Activated naive CD4-positive, alpha-beta T cell (primary cell): ENCODE results near the gene CCDC40.
"Not testable (repeated sequence)": the region's sequence is repeated elsewhere in the genome, so short reads cannot be mapped to it uniquely, and the experiment has no call there.

Experiments
- DNase-seq, 4 experiments: peaks; one replicate each; lab custom pipeline; 2025; lab: John Stamatoyannopoulos, UW

The CCDC40 gene, protein sequence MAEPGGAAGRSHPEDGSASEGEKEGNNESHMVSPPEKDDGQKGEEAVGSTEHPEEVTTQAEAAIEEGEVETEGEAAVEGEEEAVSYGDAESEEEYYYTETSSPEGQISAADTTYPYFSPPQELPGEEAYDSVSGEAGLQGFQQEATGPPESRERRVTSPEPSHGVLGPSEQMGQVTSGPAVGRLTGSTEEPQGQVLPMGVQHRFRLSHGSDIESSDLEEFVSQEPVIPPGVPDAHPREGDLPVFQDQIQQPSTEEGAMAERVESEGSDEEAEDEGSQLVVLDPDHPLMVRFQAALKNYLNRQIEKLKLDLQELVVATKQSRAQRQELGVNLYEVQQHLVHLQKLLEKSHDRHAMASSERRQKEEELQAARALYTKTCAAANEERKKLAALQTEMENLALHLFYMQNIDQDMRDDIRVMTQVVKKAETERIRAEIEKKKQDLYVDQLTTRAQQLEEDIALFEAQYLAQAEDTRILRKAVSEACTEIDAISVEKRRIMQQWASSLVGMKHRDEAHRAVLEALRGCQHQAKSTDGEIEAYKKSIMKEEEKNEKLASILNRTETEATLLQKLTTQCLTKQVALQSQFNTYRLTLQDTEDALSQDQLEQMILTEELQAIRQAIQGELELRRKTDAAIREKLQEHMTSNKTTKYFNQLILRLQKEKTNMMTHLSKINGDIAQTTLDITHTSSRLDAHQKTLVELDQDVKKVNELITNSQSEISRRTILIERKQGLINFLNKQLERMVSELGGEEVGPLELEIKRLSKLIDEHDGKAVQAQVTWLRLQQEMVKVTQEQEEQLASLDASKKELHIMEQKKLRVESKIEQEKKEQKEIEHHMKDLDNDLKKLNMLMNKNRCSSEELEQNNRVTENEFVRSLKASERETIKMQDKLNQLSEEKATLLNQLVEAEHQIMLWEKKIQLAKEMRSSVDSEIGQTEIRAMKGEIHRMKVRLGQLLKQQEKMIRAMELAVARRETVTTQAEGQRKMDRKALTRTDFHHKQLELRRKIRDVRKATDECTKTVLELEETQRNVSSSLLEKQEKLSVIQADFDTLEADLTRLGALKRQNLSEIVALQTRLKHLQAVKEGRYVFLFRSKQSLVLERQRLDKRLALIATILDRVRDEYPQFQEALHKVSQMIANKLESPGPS

DNA sequence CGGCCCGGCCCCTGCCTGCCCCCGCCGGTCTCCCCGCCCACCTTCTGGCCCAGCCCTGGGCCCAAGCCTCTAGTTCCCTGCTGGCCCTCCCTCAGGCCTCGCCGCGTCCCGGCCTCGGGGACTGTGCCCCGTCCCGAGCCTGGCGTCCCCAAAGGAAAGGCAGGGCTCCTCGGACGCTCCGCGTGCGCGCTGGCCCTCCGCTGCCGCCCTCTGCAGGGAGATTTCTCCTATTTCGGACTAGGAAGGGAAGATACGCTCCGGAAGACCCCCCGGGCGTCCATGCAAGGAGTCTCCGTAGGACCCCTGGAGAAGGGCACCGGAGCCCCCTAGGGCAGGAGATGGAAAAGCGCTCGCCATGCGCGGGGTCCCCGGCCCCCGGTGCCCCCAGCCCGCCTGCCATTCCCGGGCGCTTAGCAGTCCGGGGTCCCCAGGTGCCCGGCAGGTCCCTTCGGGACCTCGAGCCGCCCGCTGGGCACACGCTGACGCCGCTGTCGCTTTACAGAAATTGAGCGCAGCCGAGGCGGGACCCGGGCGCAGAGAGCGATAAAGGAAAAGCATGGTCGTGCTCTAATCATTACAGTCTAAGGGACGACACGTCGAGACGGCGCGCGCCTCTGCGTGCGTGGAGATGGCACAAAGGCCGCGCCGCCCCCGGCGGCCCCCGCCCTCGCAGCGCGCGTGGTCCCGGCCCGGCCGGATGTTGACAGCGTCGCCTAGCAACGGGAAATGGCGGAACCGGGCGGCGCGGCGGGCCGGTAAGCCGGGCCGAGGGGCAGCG lies at the start of gene CCDC40:
CCDC40 (plus strand) TSS at position 706 of the 778 bp plus-strand sequence; CDS start at position 727, 21 bp downstream.
- peak in 3 of 4 experiments; percentile 27 to 59 (median 58) for DNase-seq

DNA sequence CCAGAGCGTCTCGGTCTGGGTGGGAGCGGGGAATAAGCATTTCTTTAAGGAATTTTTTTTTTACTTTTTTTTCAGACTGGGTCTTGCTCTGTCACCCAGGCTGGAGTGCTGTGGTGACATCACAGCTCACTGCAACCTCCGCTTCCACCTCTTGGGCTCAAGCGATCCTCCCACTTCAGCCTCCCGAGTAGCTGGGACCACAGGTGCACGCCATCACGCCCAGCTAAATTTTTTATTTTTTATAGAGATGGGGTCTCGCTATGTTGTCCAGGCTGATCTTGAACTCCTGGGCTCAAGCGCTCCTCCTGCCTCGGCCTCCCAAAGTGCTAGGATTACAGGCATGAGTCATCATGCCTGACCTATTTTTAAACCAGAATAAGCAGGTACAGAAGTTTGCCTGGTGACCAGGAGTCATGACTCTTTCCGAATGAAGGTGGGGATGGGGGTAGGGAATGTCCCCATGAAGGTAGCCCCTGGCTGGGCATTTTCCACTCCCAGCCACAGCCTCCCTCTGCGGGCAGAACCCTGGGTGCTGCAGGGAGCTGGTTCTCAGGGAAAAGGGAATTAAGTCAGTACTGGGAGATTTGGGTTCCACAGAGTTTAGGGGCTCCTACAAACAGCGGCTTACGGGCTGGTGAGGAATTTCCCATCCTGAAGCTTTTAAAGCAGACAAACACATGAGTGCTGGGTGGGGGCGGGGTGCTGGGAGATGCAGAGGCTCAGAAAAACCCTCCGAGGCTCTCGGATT lies 49.1 kb upstream of the CCDC40 start:
- no peak for DNase-seq

DNA sequence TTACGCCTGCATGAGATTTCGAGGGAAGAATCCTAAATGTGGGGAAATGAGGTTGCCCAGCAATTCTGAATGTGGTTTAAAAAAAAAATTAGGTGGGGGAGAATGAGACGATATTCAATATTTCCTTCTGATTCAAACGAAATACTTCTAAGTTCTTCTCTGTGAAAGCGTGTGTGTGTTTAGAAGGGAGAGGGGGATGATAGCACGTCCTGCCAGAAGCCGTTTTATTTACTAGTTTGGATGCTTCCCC lies 48.6 kb upstream of the CCDC40 start:
- no peak for DNase-seq

DNA sequence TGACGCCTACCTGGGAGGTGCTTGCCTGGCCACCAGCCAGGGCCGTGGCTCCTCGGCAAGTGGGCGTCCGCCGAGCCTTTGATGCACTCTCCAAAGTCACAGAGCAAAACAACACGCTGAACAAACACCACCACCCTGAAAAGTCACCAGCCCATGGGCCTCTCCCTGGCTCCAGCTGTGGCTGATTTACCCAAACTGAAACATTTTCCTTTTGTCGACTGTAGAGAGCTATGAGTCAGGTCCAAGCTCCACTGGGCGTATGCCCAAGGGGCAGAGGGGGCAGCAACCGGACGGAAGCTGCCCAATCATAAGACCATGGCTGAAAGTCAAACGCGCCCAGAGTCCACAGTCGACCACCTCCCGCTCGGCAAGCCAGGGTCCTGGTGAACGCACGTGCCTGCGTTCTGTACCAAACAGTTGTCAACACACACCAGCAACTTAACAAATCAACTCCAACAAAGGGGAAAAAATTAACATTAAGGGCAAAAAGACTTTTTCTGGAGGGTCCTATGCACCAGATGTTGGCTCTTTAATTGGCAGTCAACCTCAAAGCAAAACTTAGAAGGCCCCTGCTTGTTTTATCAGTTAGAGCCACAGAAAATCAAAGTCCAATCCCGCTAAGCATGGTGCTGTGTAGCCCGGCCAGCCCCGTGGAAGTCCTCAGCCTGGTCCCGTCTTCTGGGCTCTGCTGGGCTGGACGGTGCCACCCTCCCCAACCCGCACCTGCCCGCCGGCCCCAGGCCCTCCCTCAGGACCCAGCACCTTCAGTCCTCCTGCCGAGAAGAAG lies 48.1 kb upstream of the CCDC40 start:
- no peak for DNase-seq

DNA sequence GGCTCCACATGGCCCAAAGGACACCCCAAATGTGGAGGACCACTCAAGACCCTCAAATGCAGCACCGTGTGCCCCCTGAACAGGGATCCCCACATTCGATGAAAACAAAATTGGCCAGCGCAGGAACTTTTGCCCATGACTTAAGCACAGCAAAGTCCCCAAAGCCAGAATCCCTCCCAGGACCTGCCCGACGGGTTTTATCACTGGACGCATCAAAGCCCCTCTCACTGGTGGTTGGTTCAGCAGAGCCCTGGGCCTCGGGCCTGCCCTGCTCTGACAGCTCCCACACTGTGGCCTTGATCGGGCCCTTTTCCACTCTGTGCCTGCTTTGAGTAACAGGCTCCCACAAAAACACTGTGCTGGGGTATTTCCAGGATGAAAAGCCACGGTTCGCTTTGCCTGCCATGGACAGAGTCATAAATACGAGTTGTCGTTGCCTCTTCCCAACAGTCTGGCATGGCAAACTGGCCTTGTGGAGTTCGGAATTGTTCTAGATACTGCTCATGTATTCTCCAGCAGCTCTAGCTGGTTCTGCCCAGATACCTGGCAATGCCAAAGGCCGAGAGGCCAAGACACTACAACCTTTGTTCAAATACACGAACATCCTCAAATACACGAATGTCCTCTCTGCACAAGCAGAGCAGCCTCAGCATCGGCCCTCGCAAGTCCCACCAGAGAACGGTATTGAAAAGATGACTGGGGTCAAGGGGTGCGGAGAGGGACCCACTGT lies 47.2 kb upstream of the CCDC40 start:
- no peak for DNase-seq

DNA sequence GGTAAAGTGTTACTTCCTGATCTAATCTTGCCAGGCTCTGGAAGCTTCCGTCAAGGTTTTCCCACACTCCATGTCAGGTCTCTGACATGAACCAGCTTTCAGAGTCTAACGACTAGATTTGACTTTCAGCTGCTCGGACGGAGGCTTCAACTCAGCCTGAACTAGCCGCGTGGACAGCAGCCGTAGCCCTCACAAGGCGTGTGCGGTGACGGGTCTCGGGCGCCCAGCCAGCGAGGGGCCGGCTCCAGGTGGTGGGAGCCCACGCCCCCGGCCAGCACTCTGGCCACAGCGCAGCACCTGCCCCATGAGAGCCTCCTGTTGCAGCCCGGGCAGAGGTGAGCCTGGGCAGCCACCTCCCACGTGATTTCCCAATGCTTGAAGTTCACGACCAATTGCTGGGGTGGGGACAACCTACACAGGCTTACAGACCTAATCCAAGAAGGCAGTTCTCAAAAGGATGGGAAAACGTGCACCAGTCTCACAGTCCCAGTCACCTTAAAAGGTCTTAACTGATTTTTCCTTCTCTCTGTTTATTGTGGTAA lies 46.3 kb upstream of the CCDC40 start:
- DNase-seq, result no peak

DNA sequence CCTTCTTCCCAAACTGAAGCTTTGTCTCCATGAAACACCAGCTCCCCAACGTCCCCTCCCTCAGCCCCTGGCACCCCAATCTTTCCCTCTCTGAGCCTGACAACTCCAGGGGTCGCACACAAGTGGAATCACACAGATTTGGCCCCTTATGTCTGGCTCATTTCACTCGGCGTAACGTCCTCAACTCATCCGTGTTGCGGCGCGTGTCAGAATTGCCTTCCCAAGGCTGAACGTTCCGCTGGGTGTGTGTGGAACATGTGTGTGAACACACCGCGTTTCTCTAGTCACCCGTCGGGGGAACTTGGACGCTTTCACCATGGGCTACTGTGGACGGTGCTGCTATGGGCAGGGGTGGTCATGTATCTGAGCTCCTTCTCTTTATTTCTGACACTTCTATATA lies 45.7 kb upstream of the CCDC40 start:
- no peak for DNase-seq

DNA sequence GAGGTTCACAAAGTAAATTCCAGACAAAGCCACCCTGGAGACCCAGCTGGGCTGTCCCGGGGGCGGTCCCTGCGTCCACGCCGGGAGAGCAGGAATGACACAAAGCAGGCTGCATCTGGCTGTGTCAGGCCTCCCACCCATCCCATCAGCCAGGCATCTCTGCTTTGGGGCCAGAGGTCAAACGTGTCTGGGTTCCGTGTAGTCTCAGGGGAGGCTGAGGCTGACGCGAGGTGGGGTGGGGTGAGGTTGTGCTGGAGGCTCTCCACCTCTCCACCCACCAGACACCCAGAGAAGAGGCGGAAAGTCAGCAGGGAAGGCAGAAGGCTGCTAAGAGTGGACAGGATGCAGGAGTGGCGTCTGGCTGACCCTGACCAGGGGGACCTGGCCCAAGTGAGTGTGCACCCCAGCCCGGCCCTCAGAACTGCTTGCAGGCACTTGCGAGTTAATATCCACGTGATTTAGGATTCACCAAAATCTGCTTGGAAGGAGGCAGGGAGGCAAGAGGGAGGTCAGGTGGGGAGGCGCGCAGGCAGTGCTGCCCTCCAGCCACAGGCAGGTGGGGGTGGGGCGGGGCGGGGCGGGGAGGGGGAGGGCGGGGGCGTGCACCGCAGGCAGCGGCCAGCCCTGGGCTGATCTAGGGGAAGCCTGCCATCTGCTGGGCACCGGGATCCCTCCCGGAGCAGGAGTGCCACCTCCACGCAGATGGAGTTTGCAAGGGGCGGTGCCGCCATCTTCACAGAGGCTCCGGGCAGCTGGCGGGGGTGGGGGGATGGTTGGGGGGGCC lies 45.1 kb upstream of the CCDC40 start:
- DNase-seq, result peak; percentile 31 to 83 (median 57)

DNA sequence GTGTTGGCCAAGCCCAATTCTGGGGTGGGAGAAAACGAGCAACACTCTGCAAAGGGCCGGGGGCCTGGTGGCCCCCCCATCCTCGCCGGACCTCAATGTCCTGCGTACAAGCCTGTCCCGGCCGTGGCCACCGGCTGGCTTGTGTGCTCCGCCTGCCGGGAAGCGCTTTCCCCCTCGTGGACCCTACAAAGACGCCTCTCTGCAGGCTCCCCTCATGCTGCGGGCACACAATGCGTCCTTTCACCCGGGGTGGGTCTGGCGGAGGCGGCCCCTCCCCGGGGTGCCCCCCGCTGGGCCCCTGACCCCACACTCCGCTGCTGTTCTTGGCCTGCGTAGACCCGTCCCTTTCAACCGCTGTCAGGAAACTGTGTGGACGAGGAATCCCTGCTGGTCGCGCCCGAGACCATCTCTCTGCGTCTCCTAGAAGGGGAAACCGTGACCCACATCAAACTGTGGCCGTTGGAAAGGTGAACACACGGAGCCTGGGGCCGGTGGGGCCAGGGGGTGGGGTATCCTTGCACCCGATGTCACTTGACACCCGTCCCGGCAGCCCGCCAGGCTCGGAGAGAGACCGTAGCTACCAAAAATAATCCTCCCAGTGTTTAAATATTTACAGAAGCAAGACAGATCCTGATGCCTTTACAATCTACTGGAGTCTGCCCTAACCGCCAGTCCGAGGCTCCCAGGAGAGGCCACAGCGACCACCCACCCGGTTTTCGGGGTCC lies 44.4 kb upstream of the CCDC40 start:
- DNase-seq, result no peak

DNA sequence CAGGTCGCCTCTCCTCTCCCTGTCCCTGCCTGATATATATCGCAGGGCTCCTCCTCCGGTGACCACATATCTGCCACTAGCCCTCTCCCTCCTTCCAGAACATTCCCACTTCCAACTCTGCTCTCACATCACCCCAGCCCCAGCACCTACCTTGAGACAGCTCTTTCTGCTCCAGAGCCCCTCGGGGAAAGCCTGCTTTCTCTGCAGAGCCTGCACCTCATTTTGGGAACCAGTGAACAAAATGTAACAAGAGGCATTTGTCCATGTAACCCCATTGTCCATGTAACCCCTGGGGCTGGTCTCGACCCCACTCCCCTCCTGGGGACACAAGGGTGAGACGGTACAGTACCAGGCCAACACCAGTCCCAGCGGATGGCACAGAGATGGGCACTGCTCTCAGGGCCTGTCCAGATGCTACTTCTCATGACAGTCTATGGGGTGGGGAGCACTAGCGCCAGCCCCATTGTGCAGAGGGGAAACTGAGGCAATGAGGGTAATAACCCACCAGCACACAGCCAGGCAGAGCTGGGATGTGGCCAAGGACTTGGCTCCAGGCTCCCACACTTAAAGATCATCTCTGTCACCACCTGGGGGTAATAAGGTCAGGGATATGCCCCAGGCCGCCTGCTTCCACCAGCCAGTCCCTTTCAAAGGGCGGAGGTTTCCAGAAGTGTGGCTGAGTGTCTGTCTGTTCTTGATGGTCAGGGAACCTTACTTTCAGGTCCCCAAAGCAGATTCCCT lies 43.6 kb upstream of the CCDC40 start:
- no peak for DNase-seq

DNA sequence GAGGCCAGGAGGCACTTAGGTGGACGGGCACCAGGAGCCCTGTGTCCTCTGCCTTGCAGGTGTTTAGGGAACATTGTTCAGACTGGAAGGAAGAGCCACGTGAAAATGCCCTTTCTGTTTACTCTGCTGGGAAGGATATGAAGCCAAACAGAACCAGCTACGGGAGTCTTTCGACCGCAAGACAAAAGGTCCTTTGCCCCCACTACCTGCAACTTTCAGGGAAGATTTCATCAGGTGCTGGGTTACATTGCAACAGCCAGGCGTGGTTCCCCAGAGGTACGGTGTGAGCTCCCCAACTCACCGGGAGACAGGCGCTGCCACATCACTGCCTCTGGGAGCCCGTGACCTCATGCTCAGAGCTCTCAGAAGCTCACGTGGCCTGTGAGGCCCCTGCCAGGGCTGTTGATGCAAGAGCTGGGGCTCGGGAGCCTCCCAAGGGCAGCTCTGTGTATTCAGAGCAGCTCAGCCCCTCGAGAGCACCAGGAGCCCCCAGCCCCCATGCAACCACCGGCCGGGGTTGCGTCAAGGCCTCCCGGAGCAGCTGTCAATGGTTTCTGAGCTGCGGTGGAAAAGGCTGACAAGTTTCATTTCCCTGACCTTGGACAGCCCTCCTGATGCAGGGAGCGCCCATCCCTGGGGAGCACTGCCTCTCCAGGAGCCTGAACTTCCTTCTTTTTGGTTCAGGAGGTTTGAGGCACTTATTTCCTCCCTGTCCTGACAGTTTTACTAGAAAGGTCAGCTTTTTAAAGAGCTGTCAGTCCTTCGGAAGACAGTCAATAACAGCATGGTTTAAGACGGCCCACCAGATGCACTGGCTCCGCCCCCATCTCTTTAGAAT lies 42.8 kb upstream of the CCDC40 start:
- DNase-seq, result peak in 1 of 4 experiments; percentile 18

DNA sequence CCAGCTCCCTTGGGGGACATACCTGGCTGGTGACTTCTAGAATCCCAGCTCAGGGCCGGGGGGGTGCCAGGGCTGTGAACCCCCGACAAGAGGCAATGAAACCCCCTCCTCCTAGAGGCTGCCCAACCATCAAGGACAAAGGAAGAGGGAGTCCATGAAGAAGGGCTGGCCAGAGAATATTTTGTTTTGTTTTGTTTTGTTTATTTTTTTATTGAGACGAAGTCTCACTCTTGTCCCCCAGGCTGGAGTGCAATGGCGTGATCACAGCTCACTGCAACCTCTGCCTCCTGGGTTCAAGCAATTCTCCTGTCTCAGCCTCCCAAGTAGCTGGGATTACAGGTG lies 42.2 kb upstream of the CCDC40 start:
- not testable (repeated sequence) for DNase-seq

DNA sequence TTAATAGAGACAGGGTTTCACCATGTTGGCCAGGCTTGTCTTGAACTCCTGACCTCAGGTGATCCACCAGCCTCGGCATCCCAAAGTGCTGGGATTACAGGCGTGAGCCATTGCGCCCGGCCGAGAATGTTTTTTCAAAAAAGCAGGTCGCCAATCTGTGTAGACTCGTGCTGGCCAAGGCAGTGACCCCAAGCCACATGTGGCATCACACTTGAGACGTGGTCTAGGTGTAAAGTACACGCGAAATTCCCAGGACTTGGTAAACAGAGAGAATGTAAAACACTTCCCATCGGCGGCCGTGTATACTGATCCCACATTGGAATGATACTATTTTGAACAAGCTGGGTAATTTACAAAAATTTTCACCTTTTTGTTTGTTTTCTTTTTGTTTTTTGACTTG lies 41.8 kb upstream of the CCDC40 start:
- no peak for DNase-seq

DNA sequence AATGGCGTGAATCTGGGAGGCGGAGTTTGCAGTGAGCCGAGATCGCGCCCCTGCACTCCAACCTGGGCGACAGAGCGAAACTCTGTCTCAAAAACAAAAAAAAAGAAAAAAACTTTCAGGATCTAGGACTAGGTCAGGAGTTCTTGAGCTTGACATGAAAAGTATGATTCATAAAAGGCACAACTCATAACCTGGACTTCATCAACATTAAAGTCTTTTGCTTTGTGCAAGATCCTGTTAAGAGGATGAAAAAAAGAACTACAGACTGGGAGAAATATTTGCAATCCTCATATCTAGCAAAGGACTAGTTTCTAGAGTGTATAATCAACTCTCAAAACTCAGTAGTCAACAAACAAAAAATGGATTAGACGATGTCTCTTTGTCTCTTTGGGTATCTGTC lies 40.7 kb upstream of the CCDC40 start:
- DNase-seq, result no peak

DNA sequence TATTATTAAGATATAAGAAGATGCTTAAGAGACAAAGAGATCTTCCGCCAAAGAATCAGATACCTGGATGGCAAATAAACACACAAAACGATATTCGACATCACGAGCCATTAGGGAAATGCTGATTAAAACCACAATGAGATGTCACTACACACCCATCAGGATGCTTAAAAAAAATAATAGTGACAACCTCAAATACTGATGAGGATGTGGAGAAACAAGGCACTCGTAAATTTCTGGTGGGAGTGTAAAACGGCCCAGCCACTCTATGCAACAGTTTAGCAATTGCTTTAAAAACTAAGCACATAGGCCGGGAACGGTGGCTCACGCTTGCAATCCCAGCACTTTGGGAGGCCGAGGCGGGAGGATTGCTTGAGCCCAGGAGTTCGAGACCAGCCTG lies 40.2 kb upstream of the CCDC40 start:
- DNase-seq, result no peak

DNA sequence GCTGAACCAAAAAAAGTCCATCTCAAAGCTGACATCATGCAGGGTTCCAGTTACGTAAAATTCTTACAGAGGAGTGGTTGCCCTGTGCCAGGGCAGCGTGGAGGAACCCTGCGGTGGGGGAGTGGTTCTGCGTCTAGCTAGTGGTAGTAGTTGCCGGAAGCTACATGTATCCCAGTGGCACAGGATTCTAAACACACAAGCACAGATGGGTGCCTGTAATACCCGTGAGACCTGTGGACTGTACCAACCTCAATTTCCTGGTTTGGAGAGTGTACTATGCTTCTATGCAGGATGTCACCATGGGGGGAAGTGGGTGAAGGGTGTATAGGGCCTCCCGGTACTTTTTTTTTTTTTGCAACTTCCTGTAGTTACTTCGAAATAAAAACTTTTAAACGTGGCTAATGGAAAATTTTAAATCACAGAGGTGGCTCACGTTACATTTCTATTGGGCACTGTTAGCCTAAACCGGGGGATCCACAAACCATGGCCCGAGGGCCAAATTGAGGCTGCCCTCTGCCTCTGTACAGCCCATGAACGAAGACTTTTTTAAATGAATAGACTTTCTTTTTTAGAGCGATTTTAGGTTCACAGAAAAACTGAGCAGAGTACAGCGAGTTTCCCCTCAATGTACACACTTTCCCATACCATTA lies 39.3 kb upstream of the CCDC40 start:
- DNase-seq, result peak in 2 of 4 experiments; percentile 35 to 45
